ENCODE data around the gene SLC38A5.
"Not testable (repeated sequence)": the region's sequence is repeated elsewhere in the genome, so short reads cannot be mapped to it uniquely, and the experiment has no call there.

SLC38A5 gene

DNA sequence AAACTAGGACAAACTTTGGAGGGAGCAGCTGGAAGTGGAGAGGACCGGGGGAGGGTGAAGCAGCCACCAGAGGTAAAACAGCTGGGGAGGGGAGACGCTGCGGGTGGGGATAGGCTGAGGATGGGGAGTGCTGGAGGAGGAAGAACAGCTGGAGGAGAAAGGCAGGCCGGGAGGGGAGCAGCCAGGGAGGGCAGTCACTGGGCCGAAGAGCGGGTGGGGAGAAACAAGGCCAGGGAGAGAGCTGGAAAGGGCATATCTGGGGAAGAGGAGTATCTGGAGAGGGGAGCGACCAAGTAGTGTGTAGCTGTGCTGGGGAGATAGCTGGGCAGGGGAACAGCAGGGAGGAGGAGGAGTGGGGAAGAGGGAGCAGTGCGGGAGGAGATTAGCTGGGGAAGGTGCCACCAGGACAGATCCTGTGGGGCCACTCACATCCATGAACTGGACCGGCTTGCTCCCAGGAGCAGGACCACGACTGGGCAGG lies 2.7 kb downstream of the SLC38A5 start:
- no peak for DNase-seq

- no peak for DNase-seq
Observed at GRCh38 chrX:48466696-48467095, 3.4 kb downstream of the SLC38A5 start.

DNA sequence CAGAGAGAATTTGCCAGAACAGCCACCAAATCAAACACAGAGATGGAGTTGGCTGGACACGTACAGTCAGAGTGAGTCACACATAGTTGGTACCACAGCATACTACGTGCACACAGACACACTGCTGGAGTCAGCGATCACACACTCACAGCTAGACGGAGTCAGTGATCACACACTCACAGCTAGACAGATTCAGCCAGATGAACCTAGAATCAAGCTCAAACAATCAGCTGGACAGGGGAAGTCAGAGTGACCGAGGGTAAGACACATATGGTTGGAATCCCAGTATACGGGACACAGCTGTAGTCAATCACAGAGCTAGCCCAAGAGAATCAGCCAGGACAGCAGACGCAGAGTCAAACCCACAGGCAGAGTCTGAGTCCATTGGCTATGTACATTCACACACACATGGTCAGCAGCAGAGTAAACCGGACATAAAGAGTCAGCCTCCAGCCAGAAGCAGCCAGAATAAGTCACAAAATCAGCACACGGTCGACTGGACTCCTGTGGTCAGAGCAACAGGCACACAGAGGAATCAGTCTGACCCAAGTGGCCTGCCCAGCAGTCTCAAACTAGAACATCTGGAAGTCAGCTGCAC lies 4.6 kb downstream of the SLC38A5 start:
- DNase-seq: no peak

DNA sequence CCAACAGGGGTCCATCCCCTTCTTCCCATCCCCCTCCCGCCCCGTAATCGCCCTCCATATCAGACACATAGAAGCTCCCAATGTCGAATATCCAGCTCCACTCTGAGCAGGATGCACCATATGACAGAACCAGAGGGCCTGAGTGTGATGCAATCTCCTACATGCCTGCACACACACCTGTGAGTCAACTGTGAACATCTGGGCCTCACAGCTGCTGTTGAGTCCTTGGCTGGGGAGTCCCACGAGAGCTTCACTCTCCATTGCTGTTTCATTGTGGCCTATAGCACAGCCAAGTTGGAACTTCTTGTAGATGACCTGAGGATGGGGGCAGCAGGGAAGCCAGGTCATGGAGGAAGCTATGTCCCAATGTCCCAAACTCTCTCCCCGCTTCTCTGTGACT lies 8.2 kb downstream of the SLC38A5 start:
- DNase-seq: no peak

DNA sequence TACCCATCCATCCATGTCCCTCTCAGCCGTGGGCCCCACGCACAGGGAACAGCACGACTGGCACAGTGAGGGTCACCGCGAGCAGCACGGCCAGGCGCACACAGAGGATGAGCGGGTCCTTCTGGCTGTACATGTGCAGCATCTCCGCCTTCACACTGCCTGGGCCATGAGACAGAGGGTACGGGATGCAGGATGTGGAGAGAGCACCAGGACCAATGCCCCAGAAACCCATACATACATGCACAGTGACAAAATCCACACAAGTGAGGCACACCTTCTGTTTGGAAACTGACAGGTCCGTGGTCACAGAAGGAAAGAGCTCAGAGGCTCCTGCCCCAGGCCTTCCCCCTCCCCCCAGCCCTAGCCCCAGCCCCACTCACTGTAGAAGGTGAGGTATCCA lies 9.5 kb downstream of the SLC38A5 start:
- no peak for DNase-seq

GRCh38 chrX:48460031-48460430 lies 10.0 kb downstream of the SLC38A5 start:
- DNase-seq: no peak

GRCh38 chrX:48459483-48459882 lies 10.6 kb downstream of the SLC38A5 start:
- no peak for DNase-seq

DNA sequence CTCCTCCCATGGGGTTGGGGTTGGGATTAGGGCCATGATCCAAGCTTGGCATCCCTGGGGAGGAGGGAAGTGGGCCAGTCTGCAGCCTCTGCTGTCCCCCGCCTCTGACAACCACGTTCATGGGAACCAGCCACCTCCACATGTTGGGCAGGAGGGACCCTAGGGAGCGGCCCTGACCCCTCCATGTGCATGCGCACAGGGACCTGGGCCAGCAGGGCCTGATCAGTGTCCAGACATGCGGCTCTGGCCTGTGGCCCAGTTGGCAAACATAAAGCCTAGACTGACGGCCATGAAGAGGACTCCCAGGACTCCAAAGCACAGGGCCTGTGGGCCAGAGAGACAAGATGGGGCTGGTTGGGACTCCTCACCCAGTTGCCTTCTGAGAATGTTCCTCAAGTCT lies 11.3 kb downstream of the SLC38A5 start:
- no peak for DNase-seq

DNA sequence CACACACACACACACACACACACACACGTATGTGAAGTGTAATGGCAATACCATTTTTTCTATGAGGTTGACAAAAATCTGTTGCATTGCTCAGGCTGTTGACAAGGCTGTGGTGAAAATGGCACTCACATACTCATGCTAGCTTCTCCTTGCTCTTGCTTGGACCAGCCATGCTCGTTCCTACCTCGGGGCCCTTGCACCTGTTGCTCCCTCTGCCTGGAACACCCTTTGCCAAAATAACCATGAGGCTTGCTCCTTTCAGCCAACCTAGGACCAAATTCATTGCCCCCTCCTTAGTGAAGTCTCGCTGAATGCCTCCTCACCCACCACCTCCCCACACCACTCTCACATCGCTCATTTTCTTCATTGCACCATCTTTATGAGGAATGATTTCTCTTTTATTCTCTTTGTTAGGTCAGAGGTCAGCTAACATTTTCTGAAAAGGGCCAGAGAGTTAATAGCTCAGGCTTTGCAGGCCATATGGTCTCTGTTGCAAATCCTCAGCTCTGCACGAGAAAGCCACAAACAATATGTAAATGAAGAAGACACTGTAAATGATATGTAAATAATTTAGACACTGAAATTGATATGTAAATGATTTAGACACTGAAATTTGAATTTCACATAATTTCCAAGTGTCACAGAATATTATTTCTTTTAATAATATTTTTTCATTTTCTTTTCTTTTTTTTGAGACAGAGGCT lies 13.3 kb downstream of the SLC38A5 start:
- DNase-seq: no peak

DNA sequence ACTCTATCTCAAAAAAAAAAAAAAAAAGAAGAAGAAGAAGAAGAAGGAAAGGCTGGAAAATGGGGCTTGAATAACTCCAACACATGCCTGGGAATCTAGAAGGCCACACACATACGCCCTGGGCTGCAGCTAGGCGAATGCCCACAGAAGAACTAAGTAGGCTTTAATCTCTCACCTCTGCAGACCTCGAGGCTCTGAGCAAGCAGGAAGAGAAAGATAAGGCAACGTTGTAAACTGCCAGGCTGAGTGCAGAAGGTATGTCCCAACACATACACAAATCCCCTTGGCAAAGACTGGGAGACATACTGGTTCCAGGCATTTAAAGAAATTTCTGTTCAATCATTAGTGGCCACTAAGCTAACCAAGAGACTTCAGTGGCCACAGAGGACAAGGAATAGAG lies 18.4 kb downstream of the SLC38A5 start:
- no peak for DNase-seq

GRCh38 chrX:48450076-48450475 lies 20.0 kb downstream of the SLC38A5 start:
- DNase-seq: no peak

- DNase-seq: not testable (repeated sequence)
Observed at GRCh38 chrX:48447201-48447600, 22.9 kb downstream of the SLC38A5 start.

DNA sequence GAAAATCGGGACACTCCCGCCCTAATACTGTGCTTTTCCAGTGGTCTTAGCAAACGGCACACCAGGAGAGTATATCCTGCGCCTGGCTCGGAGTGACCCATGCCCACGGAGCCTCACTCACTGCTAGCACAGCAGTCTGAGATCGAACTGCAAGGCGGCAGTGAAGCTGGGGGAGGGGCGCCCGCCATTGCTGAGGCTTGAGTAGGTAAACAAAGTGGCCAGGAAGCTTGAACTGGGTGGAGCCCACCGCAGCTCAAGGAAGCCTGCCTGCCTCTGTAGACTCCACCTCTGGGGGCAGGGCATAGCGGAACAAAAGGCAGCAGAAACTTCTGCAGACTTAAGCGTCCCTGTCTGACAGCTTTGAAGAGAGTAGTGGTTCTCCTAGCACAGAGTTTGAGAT lies 36.3 kb downstream of the SLC38A5 start:
- DNase-seq: not testable (repeated sequence)

DNA sequence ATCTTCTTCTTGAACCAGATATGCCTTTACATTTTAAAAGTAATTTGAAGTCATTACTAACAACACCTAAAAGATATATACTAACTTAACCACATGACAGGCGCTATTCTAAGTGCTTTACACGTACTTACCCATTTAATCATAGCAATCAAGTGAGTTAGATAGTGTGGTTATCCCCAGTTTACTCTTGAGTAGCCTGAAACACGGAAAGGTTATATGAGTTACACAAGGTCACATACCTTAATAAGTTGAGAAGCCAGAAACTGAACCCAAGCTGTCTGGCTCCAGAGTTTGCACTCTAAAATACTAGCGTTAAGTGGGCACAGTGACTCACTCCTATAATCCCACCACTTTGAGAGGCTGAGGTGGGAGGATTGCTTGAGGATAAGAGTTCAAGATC lies 39.9 kb downstream of the SLC38A5 start:
- DNase-seq: not testable (repeated sequence)

- DNase-seq: not testable (repeated sequence)
Observed at GRCh38 chrX:48429606-48430005, 40.5 kb downstream of the SLC38A5 start.

DNA sequence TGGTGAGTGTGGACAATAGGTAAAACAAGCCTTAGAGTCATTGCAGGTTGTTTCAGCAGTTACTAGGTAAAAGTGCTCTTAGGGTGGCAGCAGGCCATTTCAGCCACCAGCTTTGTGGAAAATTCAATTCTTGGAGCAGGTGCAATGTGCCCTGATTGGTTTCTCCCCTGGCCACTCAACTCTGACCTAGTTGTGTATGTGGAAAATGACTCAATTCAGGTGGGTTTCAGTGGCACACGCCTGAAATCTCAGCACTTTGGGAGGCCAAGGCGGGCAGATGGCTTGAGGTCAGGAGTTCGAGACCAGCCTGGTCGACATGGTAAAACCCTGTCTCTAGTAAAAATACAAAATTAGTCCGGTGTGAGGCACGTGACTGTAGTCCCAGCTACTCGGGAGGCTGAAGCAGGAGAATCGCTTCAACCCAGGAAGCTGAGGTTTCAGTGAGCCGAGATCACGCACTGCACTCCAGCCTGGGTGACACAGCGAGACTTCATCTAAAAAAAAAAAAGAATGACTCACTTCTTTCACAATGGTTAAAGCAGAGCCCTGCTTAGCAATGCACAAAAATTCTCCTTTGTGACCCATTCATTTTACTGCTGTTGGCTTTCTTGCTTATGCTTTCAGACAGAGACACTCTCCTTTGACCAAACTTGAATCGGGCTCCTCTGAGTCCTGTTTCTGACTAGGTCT lies 42.9 kb downstream of the SLC38A5 start:
- DNase-seq: not testable (repeated sequence)

- not testable (repeated sequence) for DNase-seq
Observed at GRCh38 chrX:48411860-48412259, 58.2 kb downstream of the SLC38A5 start, which contains the start of gene SSX4B. SSX4B (minus strand) TSS chrX:48411960; CDS start chrX:48411372, 588 bp downstream.

All from NCI-H2081 (cell line).